Activated naive CD8-positive, alpha-beta T cell treated with anti-CD3 and anti-CD28 coated beads, Interleukin-2, amount 50 U/mL, for 16 hours (primary cell): ENCODE data around the gene NDUFS8.

Experiments
- DNase-seq: peaks from one replicate; pipeline ENCODE4 v3.0.0-alpha.2; 2020; ENCODE audit warnings: low read depth, low spot score

Gene NDUFS8

DNA sequence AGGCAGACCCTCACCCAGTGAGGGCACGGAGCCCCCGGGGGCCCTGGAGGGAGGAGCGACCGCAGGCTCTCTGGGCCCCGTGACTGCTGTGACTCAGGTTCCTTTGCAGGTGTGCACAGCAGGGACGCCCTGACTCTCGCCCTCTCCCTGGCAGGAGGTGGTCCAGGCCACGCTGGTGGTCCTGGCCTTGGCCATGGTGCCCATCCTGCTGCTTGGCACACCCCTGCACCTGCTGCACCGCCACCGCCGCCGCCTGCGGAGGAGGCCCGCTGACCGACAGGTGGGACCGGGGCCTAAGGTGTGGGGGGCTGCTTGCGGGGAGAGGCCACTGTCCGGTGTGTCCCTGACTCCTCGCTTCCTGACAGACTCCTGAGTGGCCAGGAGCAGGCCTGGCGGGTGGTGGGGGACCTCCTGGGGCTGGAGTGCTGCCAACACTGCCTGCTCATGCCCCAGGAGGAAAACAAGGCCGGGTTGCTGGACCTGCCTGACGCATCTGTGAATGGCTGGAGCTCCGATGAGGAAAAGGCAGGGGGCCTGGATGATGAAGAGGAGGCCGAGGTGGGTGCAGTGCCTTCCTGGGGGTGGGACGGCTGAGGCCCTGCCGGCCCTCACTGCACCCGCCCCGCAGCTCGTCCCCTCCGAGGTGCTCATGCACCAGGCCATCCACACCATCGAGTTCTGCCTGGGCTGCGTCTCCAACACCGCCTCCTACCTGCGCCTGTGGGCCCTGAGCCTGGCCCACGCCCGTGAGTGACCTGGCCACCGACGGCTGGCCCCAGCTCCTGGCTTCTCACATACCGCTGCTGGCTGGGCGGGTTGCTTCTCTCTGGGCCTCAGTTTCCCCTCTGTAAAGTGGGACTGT, 19.3 kb downstream of the NDUFS8 start:
- no peak for DNase-seq

- DNase-seq: no peak
These were observed 19.9 kb downstream of the NDUFS8 start for GRCh38 chr11:68050371-68050841.

DNA sequence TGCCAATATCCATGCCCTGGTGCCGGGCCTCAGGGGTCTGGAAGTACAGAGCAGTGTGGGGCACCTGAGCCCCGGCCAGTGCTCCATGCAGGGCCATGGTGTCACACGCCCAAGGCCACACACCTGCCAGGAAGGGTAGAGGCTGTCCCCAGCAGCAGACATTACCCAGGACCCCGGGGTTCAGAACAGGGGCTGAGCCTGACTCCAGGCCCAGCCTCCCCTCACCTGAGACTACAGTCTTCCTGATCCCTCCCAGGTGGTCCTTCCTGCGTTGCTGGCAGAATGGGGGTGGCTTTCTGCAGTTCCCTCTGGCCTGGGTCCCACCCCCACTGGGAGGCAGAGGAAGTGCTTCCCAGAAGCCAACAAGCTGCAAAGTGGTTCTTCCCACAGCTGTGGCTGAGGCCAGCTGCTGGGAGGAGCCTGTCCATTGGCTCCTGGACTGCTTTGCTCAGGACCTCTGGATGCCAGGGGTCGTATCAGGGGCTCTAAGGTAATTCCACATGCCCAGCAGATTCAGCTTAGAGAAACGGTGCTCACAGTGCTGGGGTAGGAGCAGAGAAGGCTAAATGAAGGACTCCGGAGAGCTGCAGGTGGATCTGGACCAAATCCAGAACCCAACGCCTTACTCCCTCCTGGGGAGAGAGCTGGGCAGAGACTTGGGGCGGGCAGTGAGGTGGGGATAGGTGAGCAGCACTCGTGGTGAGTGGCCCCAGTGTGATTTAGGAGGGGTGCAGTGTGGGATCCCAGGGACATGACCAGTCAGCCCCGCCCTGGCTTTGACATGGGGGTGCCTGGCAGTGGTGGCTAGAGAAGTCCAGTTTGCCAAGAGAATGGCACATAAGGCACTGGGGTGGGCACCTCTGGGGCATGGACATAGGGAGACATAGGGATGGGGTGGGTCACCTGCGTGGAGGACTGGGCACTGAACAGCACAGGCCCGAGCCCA, 21.0 kb downstream of the NDUFS8 start:
- no peak for DNase-seq

DNA sequence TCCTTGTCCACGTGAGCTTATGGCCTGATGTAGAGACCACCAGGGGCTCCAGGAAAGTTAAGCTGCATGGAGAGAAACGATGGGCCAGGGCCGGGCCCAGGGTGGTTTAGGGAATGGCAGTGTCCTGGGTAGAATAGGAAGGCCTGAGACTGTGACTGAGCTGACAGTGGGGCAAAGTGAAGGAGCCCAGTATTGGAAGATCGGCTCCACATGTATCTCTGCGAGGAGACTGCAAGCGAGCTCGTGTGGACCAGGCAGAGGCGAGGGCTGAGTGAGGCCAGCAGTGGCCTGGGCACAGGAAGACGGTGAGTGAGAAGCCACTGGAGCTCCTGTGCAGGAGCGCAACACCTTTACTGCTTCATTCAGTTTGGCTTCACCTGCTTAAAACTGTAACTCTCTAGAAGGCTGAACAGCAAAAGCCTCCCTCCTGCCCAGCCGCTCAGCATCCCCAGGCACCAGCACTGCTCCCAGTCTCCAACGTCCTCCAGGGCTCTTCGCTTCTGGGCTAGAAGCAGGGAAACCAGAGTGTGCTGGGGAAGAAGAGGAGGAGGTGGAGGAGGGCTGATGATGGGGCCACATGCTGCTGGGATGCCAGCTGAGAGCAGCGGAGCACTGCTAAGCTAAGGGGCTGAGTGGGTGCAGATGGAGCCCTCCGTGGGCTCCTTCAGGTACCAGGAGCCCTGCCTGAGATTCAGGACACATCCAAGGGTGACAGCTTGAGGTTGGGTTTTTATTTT, 21.8 kb downstream of the NDUFS8 start:
- no peak for DNase-seq

- DNase-seq: no peak
These were observed 22.6 kb downstream of the NDUFS8 start for GRCh38 chr11:68053117-68053516.

DNA sequence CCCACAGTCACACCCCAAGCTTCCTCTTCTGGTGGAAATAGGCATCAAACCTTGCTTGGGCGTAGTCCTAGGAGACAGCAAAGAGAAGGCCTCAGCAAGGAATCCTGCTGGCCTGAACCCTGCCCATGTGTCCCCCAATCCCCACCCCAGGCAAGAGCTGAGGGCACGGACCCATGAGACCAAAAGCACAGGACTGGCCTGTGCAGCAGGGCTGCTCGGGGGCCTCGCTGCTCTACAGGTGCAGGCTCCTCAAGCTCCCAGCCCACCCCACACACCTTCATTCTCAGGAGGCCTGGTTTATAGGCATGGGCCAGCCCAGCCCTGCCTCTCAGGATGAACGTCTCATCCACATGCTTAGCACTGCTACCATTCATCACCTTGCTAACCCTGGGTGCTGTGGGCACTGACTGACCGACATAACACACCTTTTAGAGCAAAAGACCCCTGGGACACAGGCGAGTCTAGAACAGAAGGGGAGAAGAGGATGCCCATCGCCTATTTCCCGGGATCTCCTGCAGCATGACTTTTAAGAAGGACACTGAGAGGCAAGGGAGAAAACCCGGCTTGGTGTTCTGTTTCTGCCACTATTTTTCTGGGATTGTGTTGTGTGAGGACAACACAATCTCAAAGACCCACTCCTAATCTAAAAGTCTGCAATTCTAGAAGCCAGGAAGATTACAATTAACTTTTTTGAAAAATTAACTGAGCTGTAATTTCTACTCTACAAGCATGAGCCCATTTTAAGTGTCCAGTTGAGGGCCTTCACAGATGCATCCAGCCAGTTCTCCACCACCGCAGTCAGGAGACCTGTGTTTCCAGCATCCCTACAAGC, 23.7 kb downstream of the NDUFS8 start:
- DNase-seq: no peak

DNA sequence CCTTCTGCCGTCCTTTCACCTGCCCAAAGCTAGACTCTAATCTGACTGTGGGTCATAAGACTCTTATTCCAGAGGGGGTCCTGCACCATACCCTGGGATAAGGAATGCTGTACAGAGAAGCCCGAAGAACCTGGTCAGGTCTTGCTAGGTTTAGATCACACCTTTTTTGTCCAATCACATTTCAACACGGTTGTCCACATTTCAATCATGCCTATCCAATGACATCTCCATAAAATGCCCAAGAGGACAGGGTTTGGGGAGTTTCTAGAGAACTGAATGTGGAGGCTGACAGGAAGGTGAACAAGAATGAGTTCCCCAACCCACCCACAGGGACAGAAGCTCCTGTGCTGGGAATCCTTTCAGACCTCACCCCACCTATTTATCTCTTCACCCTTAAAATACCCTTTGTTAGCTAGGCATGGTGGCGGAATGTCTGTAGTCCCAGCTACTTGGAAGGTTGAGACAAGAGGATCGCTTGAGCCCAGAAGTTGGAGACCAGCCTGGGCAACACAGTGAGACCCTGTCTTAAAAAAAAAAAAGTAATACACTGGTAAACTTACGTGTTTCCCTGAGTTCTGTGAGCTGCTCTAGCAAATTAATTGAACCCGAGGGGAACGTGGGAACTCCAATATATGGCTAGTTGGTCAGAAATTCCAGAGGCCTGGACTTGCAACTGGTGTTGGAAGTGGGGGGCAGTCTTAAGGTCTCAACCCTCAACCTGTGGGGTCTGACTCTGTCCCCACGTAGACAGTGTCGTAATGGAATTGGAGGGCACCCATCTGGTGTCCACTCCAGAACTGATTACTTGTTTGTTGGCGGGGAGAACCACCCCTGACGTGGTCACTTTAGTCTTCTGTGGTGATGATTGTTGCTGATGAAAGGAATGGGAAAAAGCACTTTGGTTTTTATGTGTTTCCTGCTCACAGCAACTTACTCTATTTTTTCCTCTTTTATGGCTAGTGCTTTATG, 26.1 kb downstream of the NDUFS8 start:
- no peak for DNase-seq

DNA sequence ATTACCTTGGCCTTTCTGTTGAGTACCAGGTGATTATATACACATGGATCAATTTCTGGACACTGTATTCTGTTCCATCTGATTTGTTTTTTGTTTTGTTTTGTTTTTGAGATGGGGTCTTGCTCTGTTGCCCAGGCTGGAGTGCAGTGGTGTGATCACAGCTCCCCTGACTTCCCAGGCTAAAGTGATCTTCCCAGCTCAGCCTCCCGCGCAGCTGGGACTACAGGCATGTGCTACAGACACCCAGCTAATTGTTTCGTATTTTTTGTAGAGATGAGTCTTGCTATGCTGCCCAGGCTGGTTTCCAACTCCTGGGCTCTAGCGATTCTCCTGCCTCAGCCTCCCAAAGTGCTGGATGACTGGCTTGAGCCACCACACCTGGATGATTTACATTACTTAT, 27.3 kb downstream of the NDUFS8 start:
- DNase-seq: no peak

DNA sequence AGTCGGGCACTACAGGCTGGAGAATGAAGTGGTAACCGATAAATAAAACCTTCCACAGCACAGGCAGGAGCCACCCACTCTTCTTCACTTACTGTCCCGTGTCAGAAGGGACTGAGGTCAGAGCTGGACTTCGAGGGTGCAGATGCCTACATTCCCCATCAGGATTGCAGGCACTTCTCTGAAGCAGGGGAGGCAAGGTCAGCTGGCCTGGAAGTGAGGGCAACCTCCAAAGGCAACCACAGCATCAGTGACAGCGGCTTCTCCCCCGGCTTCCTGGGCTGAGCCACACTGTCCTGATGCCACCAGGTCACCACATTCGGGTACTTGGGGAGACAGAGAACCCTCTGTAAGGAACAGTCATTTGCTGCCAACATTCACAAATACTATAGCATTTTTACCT, 31.0 kb downstream of the NDUFS8 start:
- no peak for DNase-seq

GRCh38 chr11:68064926-68065325, 34.4 kb downstream of the NDUFS8 start:
- DNase-seq: no peak

GRCh38 chr11:68065841-68066240, 35.4 kb downstream of the NDUFS8 start:
- no peak for DNase-seq

- DNase-seq: no peak
These were observed 36.3 kb downstream of the NDUFS8 start for GRCh38 chr11:68066742-68067141.

GRCh38 chr11:68067991-68068390, 37.5 kb downstream of the NDUFS8 start:
- no peak for DNase-seq

DNA sequence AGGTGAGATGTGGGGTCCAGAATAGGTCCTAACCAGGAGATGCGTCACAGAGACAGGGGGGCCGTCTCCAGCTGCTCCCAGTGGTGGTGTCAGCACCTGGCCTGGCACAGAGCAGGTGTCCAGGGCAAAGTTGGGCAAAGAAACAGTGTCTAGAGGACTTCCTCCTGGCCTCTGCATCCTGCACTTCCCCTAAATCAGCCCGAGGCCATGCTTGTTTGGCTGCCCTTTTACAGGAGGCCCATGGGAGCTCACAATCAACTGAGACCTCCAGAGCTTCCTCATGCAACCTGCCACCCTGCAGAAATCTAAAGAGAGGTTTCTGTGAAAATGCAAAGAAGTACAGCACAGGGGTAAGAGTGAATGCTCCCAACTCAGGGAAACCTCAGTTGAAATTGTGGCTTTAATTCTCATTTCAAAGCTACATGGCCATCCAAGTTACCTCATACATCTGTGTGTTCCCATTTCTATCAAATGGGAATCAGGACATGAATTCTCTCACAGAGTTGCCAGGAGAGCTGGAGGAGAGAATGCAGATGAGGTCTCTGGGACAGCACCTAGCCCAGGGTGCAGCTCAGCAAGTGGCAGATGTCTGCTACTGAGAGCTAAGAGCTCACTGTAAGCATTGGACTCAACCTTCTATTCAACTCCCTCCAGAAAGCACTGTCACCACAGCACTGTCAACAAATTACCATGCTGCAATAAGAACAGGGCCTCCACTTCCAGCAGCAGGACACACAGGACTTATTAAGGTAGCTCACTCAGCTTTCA, 41.0 kb downstream of the NDUFS8 start:
- no peak for DNase-seq

DNA sequence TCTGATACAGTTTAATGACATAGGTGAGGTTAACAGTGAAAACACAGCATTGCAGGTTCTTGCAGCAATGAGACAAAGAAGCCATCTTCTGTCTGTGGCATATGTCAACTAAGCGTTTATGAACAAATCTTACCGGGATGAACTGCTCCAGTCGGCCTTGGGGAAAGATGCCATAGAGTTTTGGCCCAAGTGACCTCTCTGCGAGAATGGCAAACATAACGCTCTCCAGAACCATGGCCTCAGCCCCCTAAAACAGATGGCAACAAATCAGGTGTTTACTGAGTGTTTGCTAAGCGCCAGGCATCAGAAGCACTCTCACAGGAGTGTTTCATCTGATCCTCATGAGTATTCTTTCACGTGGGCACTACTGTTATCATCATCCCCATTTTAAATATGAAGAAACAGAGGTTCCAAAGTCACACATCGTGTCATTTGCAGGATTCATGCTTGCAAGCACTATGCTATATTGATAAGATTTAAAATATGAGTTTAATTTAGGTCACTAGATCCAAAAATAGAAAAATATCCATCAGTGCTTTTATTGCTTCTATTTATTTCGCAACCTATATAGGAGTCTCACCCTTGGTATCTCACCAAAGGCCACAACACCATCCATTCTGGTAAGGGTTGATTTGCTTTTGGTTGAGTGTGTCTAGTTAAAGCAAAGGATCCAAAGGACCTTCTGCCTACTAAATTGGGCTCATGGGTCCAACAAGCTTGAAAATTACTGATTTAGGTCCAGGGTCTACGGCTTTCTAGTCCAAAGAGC, 44.3 kb downstream of the NDUFS8 start:
- DNase-seq: no peak

- DNase-seq: no peak
These were observed 46.0 kb downstream of the NDUFS8 start for GRCh38 chr11:68076371-68077042.
